NCI-H2029 treated with DMSO at 0.1 percent for 48 hours (cell line): ENCODE data around the gene AGBL2.
"Not testable (repeated sequence)": the region's sequence is repeated elsewhere in the genome, so short reads cannot be mapped to it uniquely, and the experiment has no call there.

ENCODE experiments used
- DNase-seq: peaks from one replicate; lab custom pipeline; 2025; lab: John Stamatoyannopoulos, UW

AGBL2 gene

GRCh38 chr11:47689480-47689879 is 25.7 kb downstream of the AGBL2 start:
- no peak for DNase-seq

DNA sequence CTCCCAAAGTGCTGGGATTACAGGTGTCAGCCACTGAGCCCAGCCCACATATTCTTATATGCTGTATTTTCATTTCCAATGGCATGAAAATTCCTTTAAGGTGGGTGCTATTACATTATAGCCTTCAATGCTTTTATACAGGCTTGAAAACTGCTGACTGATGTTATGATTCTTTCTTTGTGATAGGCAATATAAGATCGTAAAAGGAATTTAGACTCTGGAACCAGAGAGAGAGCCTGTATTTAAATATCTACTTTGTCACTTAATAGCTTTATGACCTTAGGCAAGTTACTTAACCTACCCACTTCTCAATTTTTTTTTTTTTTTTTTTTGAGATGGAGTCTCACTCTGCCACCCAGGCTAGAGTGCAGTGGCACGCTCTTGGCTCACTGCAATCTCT is 26.2 kb downstream of the AGBL2 start:
- DNase-seq = no peak

DNA sequence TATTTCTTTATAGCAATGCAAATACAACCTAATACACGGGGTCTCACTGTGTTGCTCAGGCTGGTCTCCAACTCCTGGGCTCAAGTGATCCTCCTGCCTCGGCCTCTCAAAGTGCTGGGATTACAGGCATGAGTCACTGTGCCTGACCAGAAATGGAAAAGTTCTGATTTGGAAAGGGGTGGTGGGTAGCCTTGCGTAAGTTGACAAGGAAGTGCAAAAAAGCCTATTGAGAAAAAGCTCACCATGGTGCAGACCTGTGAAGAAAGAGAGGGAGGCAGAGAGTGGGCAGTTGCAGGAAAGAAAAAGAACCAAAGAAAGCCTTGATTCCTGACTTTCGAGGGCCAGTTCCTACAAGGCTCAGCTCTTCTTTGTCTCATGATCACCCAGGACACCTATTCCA is 27.1 kb downstream of the AGBL2 start:
- DNase-seq = no peak

- not testable (repeated sequence) for DNase-seq
Measured at GRCh38 chr11:47686704-47687103, 28.5 kb downstream of the AGBL2 start.

- DNase-seq = no peak
Measured at GRCh38 chr11:47686151-47686550, 29.0 kb downstream of the AGBL2 start.

- no peak for DNase-seq
Measured at GRCh38 chr11:47675851-47676250, 39.3 kb downstream of the AGBL2 start.

GRCh38 chr11:47672283-47672730 is 42.9 kb downstream of the AGBL2 start:
- no peak for DNase-seq

GRCh38 chr11:47669856-47670255 is 45.3 kb downstream of the AGBL2 start:
- no peak for DNase-seq

DNA sequence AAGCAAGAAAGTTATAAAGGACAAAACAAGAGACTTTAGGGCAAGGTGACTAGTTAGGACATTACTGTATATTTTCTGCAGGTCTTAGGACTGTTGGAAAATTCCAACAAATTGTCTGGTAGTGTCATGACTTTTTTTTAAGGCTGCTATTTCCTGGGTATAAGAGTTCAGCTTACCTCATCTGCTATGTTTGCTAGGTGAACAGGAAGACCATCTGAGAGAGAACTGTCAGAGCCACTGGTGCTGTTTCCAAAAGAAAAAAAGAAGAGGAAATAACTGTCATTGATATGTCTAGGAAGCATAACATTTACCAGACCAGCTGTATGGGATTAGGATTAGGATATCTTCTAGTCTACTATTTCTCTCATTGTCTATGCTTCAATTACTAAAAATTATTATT is 46.5 kb downstream of the AGBL2 start:
- DNase-seq = no peak

DNA sequence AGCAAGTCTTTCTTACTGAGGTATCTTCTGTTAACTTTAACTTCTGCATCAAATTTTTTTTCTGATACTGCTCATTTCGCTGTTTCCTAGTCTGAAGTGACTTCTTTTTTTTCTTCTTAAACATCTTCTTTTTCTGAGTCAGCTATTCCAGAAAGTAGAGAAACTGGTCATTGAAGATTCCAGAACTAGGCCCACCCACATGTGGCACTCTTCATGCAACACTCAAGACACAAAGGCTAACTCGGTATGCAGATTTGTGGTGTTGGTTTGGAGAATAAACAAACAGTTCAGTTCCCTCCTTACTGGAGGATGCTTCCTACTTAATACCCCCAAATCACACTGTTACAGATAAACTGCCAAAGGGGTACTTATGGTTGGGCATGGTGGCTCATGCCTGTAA is 47.6 kb downstream of the AGBL2 start:
- DNase-seq = no peak

- no peak for DNase-seq
Measured at GRCh38 chr11:47667135-47667534, 48.0 kb downstream of the AGBL2 start.

GRCh38 chr11:47664936-47665335 is 50.2 kb downstream of the AGBL2 start:
- not testable (repeated sequence) for DNase-seq

GRCh38 chr11:47661245-47661644 is 53.9 kb downstream of the AGBL2 start:
- DNase-seq = no peak

DNA sequence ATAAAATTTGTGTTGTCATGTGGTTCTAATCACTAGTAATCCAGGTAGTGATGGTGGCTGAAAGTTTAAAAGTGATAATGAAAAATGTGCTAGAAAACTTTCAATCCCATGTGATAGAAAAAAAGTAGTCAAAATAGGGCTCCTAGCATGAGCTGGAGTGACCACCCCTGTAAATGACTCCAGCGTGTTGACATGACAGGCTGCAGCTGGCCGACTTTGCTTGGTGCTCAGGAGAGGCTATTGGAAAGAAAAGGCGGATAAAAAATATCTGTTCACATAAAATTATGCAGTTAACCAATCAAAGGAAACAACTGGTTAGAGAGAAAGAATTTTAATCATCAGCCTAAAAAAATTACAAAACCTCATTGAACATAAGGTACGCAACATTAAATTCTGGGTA is 55.9 kb downstream of the AGBL2 start:
- no peak for DNase-seq

GRCh38 chr11:47656260-47656885 is 58.8 kb downstream of the AGBL2 start:
- DNase-seq = no peak

DNA sequence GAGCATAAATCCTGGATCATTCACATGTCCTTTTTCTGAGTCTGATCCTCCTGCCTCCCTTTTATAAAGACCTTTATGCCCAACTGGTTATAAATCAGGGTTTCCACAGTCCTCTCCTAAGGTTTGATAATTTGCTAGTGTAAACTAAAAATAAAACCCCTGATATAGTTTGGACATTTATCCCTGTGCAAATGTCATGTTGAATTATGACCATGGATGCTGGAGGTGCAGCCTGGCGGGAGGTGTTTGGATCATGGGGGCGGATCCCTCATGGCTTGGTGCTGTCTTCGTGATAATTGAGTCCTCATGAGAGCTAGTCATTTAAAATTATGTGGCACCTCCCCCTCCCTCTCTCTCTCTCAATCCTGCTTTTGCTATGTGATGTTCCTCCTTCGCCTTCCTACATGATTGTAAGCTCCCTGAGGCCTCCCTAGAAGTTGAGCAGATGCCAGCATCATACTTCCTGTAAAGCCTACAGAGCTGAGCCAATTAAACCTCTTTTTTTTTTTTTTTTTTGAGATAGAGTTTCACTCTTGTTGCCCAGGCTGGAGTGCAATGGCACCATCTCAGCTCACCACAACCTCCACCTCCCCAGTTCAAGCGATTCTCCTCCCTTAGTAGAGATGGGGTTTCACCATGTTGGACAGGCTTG is 63.2 kb downstream of the AGBL2 start:
- no peak for DNase-seq

DNA sequence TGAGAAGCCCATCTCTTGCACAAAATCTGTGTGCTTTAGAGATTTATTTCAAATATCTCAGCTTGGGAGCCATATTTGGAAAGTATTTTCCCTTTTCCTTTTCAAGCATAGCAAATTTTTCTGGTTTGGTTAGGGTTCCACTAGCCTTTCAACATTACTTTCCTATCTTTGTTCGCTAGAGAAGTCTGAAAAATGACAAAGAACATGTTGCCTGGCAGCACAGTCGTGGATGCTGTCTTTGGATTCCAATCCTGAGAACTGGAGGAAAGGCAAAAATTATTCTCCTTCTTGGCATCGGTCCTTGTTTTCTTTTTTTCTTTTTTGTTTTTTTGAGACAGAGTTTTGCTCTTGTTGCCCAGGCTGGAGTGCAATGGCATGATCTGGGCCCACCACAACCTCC is 65.9 kb downstream of the AGBL2 start:
- DNase-seq = no peak

DNA sequence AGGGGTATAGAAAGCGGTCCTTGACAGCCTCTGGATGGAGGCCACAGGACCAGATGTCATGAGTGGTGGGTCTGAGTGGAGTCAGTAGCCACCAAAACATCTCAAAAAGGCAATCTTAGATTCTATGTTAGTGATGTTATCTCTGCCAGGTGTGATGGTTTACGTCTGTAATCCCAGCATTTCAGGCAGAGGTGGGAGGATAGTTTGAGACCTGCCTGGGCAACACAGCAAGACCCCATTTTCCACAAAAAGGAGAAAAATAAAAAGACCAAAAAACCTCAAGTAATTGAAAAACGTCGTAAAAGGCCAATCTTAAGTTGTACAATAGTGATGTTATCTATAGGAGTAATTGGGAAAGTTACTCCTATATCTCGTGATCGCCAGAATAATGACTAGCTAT is 69.2 kb downstream of the AGBL2 start:
- no peak for DNase-seq

DNA sequence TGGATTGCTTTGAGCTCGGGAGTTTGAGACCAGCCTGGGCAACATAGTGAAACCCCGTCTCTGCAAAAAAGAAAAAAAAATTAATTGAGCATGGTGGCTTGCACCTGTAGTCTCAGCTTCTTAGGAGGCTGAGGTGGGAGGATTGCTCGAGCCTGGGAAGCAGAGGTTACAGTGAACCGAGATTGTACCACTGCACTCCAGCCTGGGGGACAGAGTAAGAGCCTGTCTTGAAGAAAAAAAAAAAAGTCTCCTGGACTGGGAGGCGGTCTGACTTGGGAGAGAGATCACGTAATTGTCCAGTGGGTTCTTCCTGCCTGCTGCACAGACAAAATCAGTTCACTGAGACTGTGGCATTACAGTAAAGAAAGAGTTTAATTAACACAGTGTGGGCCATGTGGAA is 69.7 kb downstream of the AGBL2 start:
- no peak for DNase-seq

GRCh38 chr11:47642099-47642855 is 72.9 kb downstream of the AGBL2 start, which contains the start of gene MTCH2:
MTCH2 (minus strand) TSS chr11:47642559; CDS start chr11:47642465, 94 bp downstream.
- peak; percentile 93 for DNase-seq

GRCh38 chr11:47641600-47642098 is 73.5 kb downstream of the AGBL2 start:
- no peak for DNase-seq

GRCh38 chr11:47640506-47640905 is 74.7 kb downstream of the AGBL2 start:
- DNase-seq = not testable (repeated sequence)

GRCh38 chr11:47636331-47636730 is 78.8 kb downstream of the AGBL2 start:
- DNase-seq = not testable (repeated sequence)
